ENCODE measurements around the gene GET4.

DNA sequence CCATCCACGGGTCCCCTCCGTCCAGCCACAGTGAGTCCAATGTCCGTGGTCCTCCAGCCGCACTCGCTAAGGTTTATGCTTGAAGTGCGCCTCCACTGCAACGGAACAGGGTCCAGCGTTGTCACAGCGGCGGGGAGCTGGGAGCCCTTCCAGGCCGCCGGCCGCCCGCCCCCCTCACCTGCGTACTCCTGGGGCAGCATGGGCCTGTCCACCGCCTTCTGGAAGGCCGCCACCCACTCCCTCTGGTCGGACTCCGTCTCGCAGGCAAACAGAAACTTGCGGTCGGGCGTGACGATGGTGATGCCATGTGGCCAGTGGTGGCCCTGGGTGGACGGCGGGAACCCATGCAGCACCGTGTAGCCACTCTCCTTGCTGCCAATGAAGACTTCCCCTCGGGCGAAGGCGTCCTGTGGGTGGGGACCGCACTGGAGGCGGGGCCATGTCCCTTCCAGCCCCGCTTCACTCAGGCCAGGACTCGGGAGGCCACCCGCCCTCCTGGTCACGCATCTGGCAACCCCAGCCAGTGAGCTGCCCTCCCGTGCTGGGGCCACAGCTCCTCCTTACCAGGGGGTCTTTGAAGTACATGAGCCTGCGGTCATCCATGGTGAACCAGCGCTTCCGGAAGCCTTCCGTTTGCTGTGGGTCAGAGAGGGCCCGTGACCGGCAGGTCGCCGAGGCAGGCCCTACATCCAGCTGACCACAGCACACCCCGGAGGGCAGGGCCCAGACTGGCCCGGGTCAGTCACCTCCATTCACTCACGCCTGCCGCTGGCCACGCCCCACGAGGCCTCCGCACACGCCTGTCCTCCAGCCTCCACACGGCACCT, 22.7 kb downstream of the GET4 start:
- TF ChIP-seq POLR2A (IDR thresholded peaks at IDR 0.05) = no peak
- TF ChIP-seq, protein P1, sequence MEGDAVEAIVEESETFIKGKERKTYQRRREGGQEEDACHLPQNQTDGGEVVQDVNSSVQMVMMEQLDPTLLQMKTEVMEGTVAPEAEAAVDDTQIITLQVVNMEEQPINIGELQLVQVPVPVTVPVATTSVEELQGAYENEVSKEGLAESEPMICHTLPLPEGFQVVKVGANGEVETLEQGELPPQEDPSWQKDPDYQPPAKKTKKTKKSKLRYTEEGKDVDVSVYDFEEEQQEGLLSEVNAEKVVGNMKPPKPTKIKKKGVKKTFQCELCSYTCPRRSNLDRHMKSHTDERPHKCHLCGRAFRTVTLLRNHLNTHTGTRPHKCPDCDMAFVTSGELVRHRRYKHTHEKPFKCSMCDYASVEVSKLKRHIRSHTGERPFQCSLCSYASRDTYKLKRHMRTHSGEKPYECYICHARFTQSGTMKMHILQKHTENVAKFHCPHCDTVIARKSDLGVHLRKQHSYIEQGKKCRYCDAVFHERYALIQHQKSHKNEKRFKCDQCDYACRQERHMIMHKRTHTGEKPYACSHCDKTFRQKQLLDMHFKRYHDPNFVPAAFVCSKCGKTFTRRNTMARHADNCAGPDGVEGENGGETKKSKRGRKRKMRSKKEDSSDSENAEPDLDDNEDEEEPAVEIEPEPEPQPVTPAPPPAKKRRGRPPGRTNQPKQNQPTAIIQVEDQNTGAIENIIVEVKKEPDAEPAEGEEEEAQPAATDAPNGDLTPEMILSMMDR (IDR thresholded peaks at IDR 0.05) = no peak
